ENCODE data around the gene CDC14C.

CDC14C gene

GRCh38 chr7:48976850-48977249 is 52.5 kb downstream of the CDC14C start:
- DNase-seq, result no peak
